ENCODE measurements around the gene CDRT15. TPM values are rescaled to one million over a fixed set of nuclear protein-coding genes. Genes with fewer than 3 reads are reported as not detected.

CDRT15 gene
- total RNA-seq, 4 donors from 2014 or later: not detected

GRCh38 chr17:14202388-14203166, 34.1 kb downstream of the CDRT15 start:
- Histone ChIP-seq H3K4me1 (peaks cover 0 to 12% (median 0%) of the 10 kb centered on the region in 4 donors), H3K27me3 (no peaks in the 10 kb centered on the region), H3K27ac (no peak overlapping the region), H3K9me3 (no peaks in the 10 kb centered on the region), H3K4me3 (no peak overlapping the region), H3K36me3 (peaks cover 0 to 34% (median 0%) of the 10 kb centered on the region in 3 donors)
- TF ChIP-seq EP300 (IDR thresholded peaks at IDR 0.05): no peak
- TF ChIP-seq CTCF (IDR thresholded peaks at IDR 0.05): no peak
- TF ChIP-seq POLR2A (IDR thresholded peaks at IDR 0.05): no peak
- 90 to 98% methylated on average over 10 of the region's 10 CpGs for WGBS, 2 donors
- DNase-seq (ENCODE audit: low spot score in 2 of 2): no peak

DNA sequence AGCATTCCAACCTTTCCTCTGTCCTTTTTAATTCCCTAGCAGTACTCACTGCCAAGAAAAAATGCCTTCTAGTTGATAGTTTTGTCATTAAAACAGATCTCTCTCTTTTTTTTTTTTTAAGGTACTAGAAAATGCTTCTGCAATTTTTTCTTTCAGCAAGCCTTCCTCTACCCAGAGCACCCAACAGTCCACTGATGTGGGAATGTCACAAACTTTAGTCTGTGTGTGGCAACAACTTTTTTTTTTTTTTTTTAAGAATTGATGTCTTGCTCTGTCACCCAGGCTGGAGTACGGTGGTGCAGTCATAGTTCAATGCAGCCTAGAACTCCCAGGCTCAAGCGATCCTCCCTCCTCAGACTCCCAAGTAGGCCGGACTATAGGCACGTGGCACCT, 34.7 kb downstream of the CDRT15 start:
- 94 to 98% methylated on average over 4 of the region's 4 CpGs for WGBS, 2 donors
- Histone ChIP-seq H3K27ac (peak overlapping the region in 1 of 4 donors; percentile 19), H3K9me3 (no peaks in the 10 kb centered on the region), H3K4me1 (peaks cover 0 to 12% (median 0%) of the 10 kb centered on the region in 4 donors), H3K27me3 (no peaks in the 10 kb centered on the region), H3K36me3 (peaks cover 0 to 33% (median 0%) of the 10 kb centered on the region in 3 donors), H3K4me3 (no peak overlapping the region)
- DNase-seq (ENCODE audit: low spot score in 2 of 2): no peak
- TF ChIP-seq POLR2A (IDR thresholded peaks at IDR 0.05) (no peak), CTCF (IDR thresholded peaks at IDR 0.05) (no peak), EP300 (IDR thresholded peaks at IDR 0.05) (no peak)

DNA sequence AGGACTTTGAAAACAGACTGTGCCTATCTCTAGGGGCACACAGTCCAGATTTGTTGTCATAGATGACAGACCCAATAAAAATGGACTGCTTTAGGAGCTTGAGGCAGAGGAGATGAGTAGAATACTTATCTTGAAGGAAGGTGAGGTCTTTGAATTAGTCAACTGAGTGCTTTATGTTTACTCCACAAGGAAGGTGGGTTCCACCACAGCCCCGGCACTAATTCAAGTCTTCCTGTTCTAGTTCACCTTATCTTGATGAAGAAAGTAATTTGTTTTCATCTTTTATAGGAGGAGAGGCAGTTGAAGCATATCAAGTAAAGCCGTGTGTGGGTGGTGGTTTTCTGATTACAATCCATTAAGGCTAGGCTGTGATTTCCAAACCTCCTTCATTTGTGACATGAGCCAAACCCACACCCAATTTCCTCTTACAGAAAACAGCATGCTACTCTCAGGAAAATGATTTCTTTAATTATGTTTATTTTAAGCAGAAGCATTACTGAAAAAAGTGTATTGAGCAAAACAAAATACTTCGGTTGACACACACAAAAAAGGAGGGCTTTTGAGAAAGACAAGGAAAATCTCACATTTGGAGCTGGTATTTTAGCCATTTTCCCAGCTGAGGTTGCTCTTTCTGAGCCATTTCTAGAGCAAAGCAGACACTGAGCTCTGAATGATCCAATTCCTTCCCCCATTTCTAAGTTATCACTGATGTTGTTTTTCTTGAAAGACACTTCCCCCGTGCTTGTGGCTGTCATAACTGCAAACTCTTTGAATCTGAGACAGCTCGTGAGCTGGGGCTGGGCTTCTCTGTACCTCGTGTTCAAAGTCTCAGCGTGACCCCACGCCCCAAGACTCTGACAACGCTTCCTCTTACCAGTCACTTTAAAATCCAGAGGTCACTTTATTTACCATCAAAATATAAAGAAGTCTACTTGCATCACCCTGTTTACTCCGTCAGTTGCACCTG, 35.4 kb downstream of the CDRT15 start:
- no peaks in the 10 kb centered on the region for H3K9me3 ChIP-seq
- TF ChIP-seq CTCF (IDR thresholded peaks at IDR 0.05) (no peak), EP300 (IDR thresholded peaks at IDR 0.05) (no peak), POLR2A (IDR thresholded peaks at IDR 0.05) (no peak)
- DNase-seq (ENCODE audit: low spot score in 2 of 2): no peak
- peaks cover 0 to 33% (median 0%) of the 10 kb centered on the region in 3 donors for H3K36me3 ChIP-seq
- no peaks in the 10 kb centered on the region for H3K27me3 ChIP-seq
- 53 to 60% methylated on average over 10 of the region's 10 CpGs for WGBS, 2 donors
- H3K4me1 ChIP-seq: peaks cover 0 to 12% (median 0%) of the 10 kb centered on the region in 4 donors
- H3K4me3 ChIP-seq: no peak overlapping the region
- H3K27ac ChIP-seq: peak overlapping the region in 2 of 4 donors; percentile 19 to 32

- 82 to 84% methylated on average over 4 of the region's 4 CpGs for WGBS, 2 donors
Measured at GRCh38 chr17:14200354-14200753, 36.3 kb downstream of the CDRT15 start.

More at GRCh38 chr17:14200354-14200753, 36.3 kb downstream of the CDRT15 start:
- H3K4me3 ChIP-seq: no peak overlapping the region
- H3K27ac ChIP-seq: no peak overlapping the region
- peaks cover 0 to 25% (median 0%) of the 10 kb centered on the region in 3 donors for H3K36me3 ChIP-seq
- H3K9me3 ChIP-seq: no peaks in the 10 kb centered on the region
- peaks cover 0 to 12% (median 0%) of the 10 kb centered on the region in 4 donors for H3K4me1 ChIP-seq
- H3K27me3 ChIP-seq: no peaks in the 10 kb centered on the region
- no peak for DNase-seq (ENCODE audit: low spot score in 2 of 2)
- TF ChIP-seq EP300 (IDR thresholded peaks at IDR 0.05) (no peak), CTCF (IDR thresholded peaks at IDR 0.05) (no peak)

Data from tibial nerve (tissue), 4 donors.